IPS-NIHi11 (cell line): ENCODE results near the gene MACF1.

Experiments used
- DNase-seq: peaks from one replicate; pipeline ENCODE4 v3.0.0; 2012; ENCODE audit warnings: mixed read lengths, low spot score

The MACF1 gene

DNA sequence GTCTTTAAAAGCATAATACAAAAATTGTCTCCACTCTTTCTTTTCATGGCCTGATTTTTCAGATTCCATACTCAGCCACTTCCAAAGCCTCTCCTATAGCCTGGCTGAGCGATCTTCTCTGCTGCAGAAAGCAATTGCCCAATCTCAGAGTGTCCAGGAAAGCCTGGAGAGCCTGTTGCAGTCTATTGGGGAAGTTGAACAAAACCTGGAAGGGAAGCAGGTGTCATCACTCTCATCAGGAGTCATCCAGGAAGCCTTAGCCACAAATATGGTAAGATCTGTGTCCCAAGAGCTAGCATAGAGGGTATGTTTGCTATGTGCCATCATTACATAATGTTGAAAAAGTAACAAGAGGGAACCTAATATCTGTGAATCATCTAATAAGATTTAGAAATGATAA, 156.2 kb downstream of the MACF1 start:
- no peak for DNase-seq

DNA sequence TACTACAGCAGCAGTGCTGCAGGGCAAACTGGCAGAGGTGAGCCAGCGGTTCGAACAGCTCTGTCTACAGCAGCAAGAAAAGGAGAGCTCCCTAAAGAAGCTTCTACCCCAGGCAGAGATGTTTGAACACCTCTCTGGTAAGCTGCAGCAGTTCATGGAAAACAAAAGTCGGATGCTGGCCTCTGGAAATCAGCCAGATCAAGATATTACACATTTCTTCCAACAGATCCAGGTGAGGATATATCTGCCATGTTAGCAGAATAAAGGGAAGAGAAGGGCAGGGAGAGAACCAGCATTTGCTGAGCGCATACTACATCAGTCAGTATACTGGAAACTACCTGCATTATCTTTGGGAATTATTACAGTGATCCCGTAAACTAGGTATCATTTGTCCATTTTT, 157.0 kb downstream of the MACF1 start:
- no peak for DNase-seq

DNA sequence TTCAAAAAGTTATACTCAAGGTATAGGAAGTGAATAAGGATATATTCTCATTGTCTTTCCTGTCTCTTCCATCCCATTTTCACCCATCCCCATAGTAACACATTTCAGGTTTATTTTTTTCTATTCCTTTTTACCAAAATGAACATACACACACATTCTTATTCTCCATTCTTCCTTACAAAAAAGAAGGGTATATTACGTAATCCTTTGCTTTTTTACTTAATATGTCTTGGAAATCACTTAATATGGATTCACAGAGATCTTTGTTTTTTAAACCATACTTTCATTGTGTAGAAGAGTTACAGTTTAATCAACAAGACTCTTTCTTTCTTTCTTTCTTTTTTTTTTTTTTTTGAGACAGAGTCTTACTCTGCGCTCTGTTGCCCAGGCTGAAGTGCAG, 158.8 kb downstream of the MACF1 start:
- DNase-seq, result no peak

GRCh38 chr1:39368045-39368444, 163.6 kb downstream of the MACF1 start:
- no peak for DNase-seq

- peak; percentile 21 for DNase-seq
These were observed 165.1 kb downstream of the MACF1 start for GRCh38 chr1:39369565-39369964.

DNA sequence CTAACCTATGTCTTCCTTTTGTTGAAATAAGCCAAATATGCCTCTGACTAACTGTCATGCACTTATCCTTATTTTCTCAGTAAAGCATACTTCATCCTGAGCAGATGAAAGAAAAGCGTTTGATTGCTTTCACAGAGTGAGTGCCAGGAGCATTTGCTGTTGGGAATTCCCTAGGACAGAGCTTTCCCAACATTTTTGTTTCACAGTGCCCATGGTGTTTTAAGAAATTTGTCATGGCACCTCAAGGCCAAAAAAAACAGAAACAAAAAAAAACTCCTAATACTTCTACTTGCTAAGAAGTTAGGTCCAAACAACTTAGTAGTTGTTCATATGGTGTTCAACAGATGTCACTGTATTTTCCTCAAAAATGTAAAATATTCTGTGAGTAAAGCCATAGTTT, 166.1 kb downstream of the MACF1 start:
- DNase-seq, result no peak

GRCh38 chr1:39372105-39372504, 167.6 kb downstream of the MACF1 start:
- DNase-seq, result no peak

DNA sequence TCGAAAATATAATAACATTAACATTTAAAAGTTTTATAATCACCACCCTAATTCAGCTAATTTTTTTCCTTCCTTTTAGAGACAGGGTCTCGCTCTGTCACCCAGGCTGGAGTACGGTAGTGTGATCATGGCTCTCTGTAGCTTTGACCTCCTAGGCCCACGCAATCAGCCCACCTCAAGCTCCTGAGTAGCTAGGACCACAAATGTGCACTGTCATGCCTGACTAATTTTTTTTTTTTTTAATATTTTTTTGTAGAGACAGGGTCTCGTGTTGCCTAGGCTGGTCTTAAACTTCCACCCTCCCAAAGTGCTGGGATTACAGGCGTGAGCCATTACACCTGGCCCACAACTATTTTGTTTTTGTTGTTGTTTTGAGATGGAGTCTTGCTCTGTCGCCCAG, 172.2 kb downstream of the MACF1 start:
- no peak for DNase-seq

DNA sequence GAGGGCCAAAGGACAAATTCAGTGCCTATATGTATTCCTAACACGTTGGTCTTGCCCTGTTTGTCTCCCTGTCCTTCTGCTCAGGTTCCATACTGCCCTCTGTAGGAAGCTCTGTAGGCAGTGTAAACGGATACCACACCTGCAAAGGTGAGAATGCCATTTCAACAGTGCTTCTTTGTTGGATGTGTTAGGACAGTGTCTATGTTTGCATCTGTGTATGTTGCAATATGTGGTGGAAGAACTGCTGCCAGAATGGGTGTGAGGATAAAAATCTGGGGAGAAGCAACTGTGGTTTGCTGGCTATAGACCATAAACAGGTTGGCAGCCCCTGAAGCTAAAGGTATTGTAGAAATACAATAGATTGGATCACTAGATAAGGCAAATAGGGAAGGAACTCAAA, 173.9 kb downstream of the MACF1 start:
- DNase-seq, result peak; percentile 84

DNA sequence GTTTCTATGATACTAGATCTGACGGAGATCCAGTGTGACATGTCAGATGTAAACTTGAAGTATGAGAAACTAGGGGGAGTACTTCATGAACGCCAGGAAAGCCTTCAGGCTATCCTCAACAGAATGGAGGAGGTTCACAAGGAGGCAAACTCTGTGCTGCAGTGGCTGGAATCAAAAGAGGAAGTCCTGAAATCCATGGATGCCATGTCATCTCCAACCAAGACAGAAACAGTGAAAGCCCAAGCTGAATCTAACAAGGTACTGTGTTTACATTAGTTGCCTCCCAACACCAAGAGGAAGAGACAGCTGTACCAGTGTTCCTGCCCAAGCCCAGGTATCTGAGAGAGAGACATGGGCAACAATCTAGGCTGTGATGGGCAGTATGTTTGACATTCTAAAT, 174.7 kb downstream of the MACF1 start:
- no peak for DNase-seq

DNA sequence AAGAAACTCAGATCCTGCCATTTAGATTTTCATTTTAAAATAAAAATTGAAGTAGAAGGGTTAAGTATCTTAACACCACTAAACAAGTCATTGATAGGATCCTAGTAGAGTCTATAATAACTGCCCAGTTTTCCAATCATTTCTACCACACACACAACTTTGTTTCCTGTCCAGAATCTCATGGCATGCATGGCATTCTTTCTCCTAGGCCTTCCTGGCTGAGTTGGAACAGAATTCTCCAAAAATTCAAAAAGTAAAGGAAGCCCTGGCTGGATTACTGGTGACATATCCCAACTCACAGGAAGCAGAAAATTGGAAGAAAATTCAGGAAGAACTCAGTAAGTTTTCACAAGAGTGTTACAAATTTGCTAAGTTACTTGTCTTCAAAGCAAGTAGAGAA, 175.5 kb downstream of the MACF1 start:
- DNase-seq, result no peak

DNA sequence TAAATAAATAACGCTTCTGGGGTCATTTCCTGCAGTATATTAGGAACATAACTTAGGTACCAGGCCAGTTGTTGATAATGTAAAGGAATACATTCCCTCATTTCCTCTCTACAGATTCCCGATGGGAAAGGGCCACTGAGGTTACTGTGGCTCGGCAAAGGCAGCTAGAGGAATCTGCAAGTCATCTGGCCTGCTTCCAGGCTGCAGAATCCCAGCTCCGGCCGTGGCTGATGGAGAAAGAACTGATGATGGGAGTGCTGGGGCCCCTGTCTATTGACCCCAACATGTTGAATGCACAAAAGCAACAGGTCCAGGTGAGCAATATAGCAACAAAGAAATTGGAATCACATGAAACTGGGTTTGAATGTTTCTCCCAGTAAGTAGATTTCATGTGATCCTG, 177.3 kb downstream of the MACF1 start:
- no peak for DNase-seq

- DNase-seq, result no peak
These were observed 179.8 kb downstream of the MACF1 start for GRCh38 chr1:39384305-39384704.

DNA sequence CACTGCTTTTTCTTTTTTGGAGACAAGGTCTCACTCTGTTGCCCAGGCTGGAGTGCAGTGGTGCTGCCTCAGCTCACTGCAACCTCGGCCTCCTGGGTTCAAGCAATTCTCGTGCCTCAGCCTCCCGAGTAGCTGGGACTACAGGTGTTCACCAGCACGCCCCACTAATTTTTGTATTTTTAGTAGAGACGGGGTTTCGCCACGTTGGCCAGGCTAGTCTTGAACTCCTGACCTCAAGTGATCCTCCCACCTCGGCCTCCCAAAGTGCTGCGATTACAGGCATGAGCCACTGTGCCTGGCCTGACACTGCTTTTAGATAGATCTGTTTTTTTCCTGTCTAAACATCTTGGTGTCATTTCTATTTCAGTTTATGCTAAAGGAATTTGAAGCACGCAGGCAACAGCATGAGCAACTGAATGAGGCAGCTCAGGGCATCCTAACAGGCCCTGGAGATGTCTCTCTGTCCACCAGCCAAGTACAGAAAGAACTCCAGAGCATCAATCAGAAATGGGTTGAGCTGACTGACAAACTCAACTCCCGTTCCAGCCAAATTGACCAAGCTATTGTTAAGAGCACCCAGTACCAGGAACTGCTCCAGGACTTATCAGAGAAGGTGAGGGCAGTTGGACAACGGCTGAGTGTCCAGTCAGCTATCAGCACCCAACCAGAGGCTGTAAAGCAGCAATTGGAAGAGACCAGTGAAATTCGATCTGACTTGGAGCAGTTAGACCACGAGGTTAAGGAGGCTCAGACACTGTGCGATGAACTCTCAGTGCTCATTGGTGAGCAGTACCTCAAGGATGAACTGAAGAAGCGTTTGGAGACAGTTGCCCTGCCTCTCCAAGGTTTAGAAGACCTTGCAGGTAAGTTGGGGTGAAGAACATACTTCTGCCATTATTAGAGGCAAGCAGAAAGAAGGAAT, 180.8 kb downstream of the MACF1 start:
- no peak for DNase-seq

GRCh38 chr1:39386997-39387396, 182.5 kb downstream of the MACF1 start:
- no peak for DNase-seq

DNA sequence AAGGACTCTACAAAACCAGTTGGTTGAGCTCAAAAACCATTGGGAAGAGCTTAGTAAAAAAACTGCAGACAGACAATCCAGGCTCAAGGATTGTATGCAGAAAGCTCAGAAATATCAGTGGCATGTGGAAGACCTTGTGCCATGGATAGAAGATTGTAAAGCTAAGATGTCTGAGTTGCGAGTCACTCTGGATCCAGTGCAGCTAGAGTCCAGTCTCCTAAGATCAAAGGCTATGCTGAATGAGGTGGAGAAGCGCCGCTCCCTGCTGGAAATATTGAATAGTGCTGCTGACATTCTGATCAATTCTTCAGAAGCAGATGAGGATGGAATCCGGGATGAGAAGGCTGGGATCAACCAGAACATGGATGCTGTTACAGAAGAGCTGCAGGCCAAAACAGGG, 183.0 kb downstream of the MACF1 start:
- peak; percentile 28 for DNase-seq

DNA sequence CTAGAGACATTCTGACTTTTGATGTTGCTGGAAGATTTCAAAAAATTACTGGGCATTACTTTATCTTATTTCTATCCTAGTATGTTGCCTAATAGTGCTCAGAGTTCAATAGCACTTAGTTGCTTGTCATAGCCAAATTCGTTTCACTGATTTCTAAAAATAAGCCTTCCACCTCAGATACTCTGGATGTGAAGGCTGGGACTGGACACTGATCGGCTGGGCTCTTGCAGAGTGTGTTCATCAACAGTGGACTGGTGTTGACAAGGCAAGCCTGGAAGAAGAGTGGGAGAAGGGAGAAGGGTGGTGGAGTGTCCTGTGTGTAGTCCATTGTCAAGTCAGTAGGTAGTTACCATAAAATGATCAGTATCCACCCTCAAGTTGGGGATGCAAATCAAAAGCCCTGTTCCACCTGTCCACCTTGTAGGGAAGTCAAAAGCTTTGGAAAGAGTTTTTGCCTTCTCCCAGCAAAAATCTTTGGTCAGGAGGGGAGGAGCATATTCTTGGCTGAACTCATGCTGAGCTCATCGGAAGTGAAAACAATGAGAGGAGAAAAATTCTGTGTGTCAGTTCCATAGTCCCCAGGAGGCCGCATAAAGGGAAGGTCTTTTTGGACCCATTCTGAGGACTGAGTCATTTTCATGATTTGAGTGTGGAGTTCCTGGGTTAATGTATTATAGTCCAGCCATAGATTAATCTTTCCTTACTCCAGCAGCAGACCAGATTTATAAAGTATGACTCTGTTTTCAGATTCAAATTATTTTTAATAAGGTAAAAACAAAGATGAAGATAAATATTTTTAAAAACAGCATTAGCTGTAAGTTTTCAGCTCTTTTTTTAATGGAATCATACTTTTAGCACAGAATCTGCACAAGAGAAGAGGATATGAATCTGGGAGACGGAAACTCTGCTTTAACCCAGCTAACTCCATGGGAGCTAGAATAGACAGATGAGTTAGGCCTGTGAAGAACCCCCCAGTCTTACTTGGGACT, 187.5 kb downstream of the MACF1 start:
- DNase-seq, result peak; percentile 62

DNA sequence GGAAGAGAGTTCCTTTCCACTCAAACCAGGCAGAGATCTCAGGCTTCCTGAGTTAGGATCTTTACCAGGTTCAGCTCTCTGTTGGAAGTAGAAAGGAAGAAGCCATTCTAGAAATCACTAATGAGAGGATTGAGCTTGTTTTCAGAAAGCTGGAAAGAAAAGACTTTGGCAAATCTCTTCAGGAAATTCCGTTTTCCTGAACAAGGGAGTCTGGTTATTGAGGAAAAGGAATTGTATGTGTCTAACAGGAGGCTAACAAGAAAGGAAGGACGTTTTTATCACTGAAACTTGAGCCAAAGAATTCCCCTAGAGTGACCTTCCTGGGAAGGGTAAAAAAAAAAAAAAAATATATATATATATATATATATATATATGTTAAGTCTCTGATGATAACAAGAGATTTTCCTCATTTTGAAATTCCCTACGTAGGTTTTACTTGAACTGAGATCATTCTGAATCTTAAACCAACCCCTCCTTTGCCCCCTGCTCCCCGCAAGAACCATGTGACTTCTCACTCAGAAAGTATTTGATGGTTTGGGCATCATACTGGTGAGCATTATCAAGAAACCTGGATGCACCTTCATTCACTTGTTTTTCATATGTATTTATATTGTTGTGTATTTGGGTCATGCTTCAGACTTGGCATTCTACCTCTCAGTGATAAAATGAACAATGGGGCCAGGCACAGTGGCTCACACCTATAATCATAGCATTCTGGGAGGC, 188.5 kb downstream of the MACF1 start:
- DNase-seq, result no peak

- DNase-seq, result no peak
These were observed 189.2 kb downstream of the MACF1 start for GRCh38 chr1:39393645-39394044.

DNA sequence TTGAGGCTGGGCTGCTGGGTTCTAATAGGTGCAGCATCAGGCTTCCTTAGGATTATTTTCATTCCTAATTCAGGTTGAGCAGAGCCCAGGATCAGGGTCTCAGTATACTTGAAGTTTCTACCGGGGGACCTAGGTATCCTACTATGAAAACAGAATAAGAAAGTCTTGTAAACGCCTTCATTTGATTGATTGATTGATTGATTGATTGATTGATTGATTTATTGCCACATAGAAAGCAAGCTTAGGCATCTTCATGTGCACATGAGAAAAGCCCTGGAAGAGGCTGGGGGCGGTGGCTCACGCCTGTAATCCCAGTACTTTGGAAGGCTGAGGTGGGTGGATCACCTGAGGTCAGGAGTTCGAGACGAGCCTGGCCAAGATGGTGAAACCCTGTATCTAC, 189.6 kb downstream of the MACF1 start:
- no peak for DNase-seq

DNA sequence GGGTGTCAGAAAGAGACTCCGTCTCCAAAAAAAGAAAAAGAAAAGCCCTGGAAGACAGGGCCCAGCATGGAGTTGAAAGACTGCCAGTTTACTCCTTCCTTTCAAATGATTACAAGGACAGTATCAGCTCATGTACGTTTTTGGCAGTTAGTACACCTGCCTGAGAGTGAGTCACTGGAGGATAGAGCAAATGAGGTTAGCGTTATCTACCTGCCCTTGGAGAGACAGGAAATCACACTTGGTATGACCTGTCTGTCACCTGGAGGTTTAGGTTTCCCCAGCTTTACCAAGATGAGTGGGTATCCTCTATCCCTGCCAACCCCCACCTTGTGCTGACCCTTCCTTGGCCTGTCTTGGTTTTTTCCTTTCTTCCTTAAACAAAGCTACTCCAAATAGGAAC, 190.1 kb downstream of the MACF1 start:
- DNase-seq, result no peak

DNA sequence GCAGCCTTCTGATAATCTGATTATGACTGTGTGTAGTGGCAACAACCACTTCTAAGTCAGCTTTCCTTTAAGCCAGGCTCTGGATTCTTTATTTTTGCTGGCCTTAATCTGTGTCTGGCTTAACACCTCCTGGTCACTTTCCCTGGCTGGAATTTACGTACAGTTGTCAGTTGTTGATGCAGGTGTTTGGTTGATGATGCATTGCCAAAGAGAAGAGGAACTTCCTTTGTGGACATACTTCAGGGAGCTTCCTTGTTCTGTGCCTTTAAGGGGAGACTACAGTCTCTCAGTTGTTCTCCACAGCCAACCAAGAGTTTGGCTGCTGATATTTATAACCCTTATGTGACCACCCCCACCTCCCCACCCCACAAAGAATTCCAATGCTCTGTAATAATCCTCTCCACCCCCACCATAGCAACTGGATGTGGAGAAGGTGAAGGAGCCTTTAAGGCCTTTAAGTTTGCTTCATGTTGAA, 190.9 kb downstream of the MACF1 start:
- peak; percentile 40 for DNase-seq
